Measurements from ENCODE around the gene OSM.

Gene OSM

DNA sequence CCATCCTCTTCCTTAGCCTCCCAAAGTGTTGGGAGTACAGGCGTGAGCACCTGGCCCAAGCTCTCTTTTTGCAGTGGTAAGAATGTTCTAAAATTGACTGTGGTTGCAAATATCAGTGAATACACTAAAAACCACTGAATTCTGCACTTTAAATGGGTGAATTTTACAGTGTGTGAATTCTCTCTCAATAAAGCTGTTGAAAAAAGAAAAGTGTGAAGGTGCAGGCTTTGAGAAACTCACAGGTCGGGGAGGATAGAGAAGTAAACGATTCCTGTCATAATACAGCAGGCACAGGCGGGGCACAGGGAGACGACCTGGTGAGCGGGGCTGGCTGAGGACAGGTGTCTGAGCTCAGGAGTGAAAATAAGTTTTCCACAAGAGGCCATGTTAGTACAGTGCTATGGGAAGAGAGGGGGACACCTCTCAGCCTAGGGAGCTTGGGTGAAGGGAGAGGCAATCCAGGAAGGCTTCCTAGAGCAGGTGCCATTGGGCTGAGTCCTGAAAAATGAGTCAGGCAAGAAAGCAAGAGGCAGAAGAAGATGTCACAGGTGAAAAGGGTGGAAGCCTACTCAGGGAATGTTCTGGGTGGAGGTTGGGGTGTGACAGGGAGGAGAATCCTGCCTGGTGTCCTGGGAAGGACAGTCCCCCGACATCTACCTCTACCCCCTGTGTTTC is 46.2 kb downstream of the OSM start:
- Histone ChIP-seq H2AFZ (no peak overlapping the region), H3K36me3 (ENCODE audit: control insufficient read depth, insufficient read depth, low read length) (no peaks in the 10 kb centered on the region), H3K27me3 (ENCODE audit: control insufficient read depth, insufficient read depth, low read length) (no peaks in the 10 kb centered on the region), H3K4me1 (no peaks in the 10 kb centered on the region), H3K4me2 (ENCODE audit: low read length) (no peak overlapping the region), H3K4me3 (ENCODE audit: low read depth, low read length) (no peak overlapping the region), H3K27ac (no peak overlapping the region), H3K9ac (no peak overlapping the region), H3K79me2 (no peaks in the 10 kb centered on the region), H3K9me3 (ENCODE audit: control insufficient read depth, low read length) (no peaks in the 10 kb centered on the region)
- TF ChIP-seq, protein P1, sequence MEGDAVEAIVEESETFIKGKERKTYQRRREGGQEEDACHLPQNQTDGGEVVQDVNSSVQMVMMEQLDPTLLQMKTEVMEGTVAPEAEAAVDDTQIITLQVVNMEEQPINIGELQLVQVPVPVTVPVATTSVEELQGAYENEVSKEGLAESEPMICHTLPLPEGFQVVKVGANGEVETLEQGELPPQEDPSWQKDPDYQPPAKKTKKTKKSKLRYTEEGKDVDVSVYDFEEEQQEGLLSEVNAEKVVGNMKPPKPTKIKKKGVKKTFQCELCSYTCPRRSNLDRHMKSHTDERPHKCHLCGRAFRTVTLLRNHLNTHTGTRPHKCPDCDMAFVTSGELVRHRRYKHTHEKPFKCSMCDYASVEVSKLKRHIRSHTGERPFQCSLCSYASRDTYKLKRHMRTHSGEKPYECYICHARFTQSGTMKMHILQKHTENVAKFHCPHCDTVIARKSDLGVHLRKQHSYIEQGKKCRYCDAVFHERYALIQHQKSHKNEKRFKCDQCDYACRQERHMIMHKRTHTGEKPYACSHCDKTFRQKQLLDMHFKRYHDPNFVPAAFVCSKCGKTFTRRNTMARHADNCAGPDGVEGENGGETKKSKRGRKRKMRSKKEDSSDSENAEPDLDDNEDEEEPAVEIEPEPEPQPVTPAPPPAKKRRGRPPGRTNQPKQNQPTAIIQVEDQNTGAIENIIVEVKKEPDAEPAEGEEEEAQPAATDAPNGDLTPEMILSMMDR (IDR thresholded peaks at IDR 0.05): no peak

DNA sequence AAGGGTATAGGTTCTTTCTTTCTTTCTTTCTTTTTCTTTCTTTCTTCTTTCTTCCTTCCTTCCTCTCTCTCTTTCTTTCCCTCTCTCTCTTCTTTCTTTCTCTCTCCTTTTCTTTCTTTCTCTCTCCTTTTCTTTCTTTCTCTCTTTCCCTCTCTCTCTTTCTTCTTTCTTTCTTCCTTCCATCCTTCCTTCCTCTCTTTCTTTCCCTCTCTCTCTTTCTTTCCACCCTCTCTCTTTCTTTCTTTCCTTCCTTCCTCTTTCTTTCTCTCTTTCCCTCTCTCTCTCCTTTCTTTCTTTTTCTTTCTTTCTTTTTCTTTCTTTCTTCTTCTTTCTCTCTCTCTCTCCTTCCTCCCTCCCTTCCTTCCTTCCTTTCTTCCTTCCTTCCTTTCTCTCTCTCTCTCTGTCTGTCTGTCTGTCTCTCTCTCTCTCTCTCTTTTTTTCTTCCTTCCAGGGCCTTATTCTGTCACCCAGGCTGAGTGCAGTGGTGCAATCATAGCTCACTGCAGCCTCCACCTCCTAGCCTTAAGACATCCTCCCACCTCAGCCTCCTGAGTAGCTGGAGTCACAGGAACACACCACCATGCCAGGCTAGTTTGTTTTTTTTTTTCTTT is 46.9 kb downstream of the OSM start:
- no peak overlapping the region for H3K9ac ChIP-seq
- no peaks in the 10 kb centered on the region for H3K27me3 ChIP-seq (ENCODE audit: control insufficient read depth, insufficient read depth, low read length)
- no peaks in the 10 kb centered on the region for H3K79me2 ChIP-seq
- no peaks in the 10 kb centered on the region for H3K4me1 ChIP-seq
- H3K9me3 ChIP-seq (ENCODE audit: control insufficient read depth, low read length): no peaks in the 10 kb centered on the region
- H3K27ac ChIP-seq: no peak overlapping the region
- no peak overlapping the region for H3K4me2 ChIP-seq (ENCODE audit: low read length)
- TF ChIP-seq, protein P1 (IDR thresholded peaks at IDR 0.05): no peak
- no peak overlapping the region for H2AFZ ChIP-seq
- H3K4me3 ChIP-seq (ENCODE audit: low read depth, low read length): no peak overlapping the region
- no peaks in the 10 kb centered on the region for H3K36me3 ChIP-seq (ENCODE audit: control insufficient read depth, insufficient read depth, low read length)

DNA sequence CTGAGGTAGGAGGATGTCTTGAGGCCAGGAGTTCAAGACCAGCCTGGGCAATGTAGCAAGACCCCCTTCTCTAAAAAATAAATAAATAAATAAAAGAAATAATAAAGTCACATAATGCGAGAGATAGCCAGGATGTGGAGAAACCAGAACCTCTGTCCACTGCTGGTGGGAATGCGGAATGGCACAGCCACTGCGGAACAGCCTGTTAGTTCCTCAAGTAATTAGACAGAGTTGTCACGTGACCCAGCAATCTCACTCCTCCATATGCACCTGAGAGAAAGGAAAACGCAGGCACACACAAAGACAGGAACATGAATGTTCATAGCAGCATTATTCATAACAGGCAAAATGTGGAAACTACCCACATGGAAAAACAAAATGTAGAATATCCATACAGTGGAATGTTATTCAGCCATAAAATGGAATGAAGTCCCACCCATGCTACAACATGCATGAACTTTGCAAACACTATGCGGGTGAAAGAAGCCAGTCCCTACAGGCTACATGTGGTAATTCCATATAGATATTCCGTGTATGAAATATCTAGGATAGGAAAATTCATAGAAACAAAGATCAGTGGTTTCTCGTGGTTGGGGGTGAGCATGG is 47.5 kb downstream of the OSM start:
- no peak overlapping the region for H3K4me2 ChIP-seq (ENCODE audit: low read length)

DNA sequence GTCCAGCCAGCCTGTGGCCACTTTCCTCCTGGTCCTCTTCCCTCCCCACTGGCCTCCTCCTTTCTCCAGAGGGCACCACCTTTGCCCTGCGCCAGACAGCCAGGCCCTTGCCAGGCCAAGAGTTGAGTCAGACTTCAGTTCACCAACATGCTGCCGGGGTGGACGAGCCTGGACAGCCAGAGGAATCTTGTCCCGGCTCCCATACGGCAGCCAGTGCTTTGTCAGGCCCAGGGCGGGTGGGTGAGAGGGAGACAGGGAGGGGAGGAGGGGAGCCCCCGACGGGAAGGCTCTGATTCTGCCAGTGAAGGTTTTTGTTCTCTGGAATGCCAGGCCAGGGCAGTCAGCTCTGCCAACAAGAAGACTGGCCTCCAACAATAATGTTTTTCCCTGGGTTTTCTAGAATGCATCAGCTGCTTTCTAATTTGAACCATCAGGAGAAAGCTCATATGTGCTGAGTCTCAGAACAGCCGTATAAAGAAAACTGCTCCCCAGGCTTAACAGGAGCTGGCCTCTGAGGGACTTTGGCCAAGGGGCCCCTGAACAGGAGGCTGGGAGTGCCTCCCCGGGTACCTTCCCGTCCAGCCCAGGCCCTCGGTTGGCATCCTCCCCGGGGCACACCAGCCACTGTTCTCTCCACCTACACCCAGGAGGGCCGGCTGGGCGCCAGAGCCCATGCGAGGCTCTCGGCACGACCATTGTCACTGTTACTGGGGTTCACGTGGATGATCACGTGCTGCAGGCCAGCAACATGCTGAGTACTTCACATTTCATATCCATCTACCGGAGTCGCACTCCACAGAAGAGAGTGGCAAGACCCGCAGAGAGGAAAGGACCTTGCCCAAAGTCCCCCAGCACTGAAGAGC is 48.7 kb downstream of the OSM start:
- Histone ChIP-seq H2AFZ (no peak overlapping the region), H3K4me3 (ENCODE audit: low read depth, low read length) (no peak overlapping the region), H3K4me2 (ENCODE audit: low read length) (no peak overlapping the region), H3K36me3 (ENCODE audit: control insufficient read depth, insufficient read depth, low read length) (no peaks in the 10 kb centered on the region), H3K4me1 (no peaks in the 10 kb centered on the region), H3K79me2 (no peaks in the 10 kb centered on the region), H3K9ac (no peak overlapping the region), H3K9me3 (ENCODE audit: control insufficient read depth, low read length) (no peaks in the 10 kb centered on the region), H3K27ac (no peak overlapping the region), H3K27me3 (ENCODE audit: control insufficient read depth, insufficient read depth, low read length) (no peaks in the 10 kb centered on the region)
- TF ChIP-seq, protein P1 (IDR thresholded peaks at IDR 0.05): no peak

More for the DNA sequence above, 47.5 kb downstream of the OSM start:
- Histone ChIP-seq H3K9me3 (ENCODE audit: control insufficient read depth, low read length) (no peaks in the 10 kb centered on the region), H3K27me3 (ENCODE audit: control insufficient read depth, insufficient read depth, low read length) (no peaks in the 10 kb centered on the region), H2AFZ (no peak overlapping the region), H3K79me2 (no peaks in the 10 kb centered on the region), H3K4me1 (no peaks in the 10 kb centered on the region), H3K4me3 (ENCODE audit: low read depth, low read length) (no peak overlapping the region), H3K36me3 (ENCODE audit: control insufficient read depth, insufficient read depth, low read length) (no peaks in the 10 kb centered on the region), H3K9ac (no peak overlapping the region), H3K27ac (no peak overlapping the region)
- TF ChIP-seq, protein P1 (IDR thresholded peaks at IDR 0.05): no peak
